SK-N-SH treated with all-trans-retinoic acid at 6 μM for 48 hours (cell line): ENCODE measurements around the gene MXRA8.
A peak's percentile ranks its signal among the peaks of the same experiment; 100 is the strongest.

Source experiments
- ATAC-seq: fragments of 200-7000 bp; cut with Tn5 transposase; 3 replicates; pipeline ENCODE4 v1.9.1; 2020; ENCODE audit warnings: mild to moderate bottlenecking, moderate library complexity
- ARNTL ChIP-seq: fragments of 450-650 bp; formaldehyde crosslinking; IDR thresholded peaks from 2 replicates; pipeline ENCODE4 v1.5.0; 2020; ENCODE audit warnings: low read depth, mild to moderate bottlenecking, moderate library complexity, borderline replicate concordance
- CREB5 ChIP-seq: fragments of 250-450 bp; sonication (Bioruptor Pico); IDR thresholded peaks from 2 replicates; pipeline ENCODE4 v1.5.1; 2020; ENCODE audit warnings: low read depth, mild to moderate bottlenecking, moderate library complexity
- CSDC2 ChIP-seq: fragments of 250-450 bp; sonication (Bioruptor Pico); IDR thresholded peaks from 2 replicates; pipeline ENCODE4 v1.5.0; 2020; ENCODE audit warnings: mild to moderate bottlenecking, moderate library complexity
- CSRNP3 ChIP-seq: fragments of 250-450 bp; sonication (Bioruptor Pico); IDR thresholded peaks from 2 replicates; pipeline ENCODE4 v1.5.1; 2021; ENCODE audit warnings: mild to moderate bottlenecking, moderate library complexity
- ESRRG ChIP-seq: fragments of 250-450 bp; sonication (Bioruptor Pico); IDR thresholded peaks from 2 replicates; pipeline ENCODE4 v1.6.1; 2021; ENCODE audit warnings: mild to moderate bottlenecking
- POU6F1 ChIP-seq: fragments of 250-450 bp; sonication (Bioruptor Pico); IDR thresholded peaks from 2 replicates; pipeline ENCODE4 v1.8.0; 2021; ENCODE audit warnings: low read depth, mild to moderate bottlenecking, moderate library complexity, borderline replicate concordance
- PPARA ChIP-seq: fragments of 250-450 bp; sonication (Bioruptor Pico); IDR thresholded peaks from 2 replicates; pipeline ENCODE4 v1.5.0; 2020; ENCODE audit warnings: mild to moderate bottlenecking, borderline replicate concordance
- RARB ChIP-seq: fragments of 250-450 bp; sonication (Bioruptor Pico); IDR thresholded peaks from 2 replicates; pipeline ENCODE4 v1.8.0; 2021; ENCODE audit warnings: mild to moderate bottlenecking, moderate library complexity
- TCF4 ChIP-seq: fragments of 250-450 bp; sonication (Bioruptor Pico); IDR thresholded peaks from 2 replicates; pipeline ENCODE4 v1.8.0; 2021; ENCODE audit warnings: mild to moderate bottlenecking, moderate library complexity, borderline replicate concordance
- TSHZ2 ChIP-seq: fragments of 250-450 bp; sonication (Bioruptor Pico); IDR thresholded peaks from 2 replicates; pipeline ENCODE4 v1.5.0; 2020; ENCODE audit warnings: mild to moderate bottlenecking, moderate library complexity
- ZFP30 ChIP-seq: fragments of 450-650 bp; formaldehyde crosslinking; IDR thresholded peaks from 2 replicates; pipeline ENCODE4 v1.5.0; 2022; ENCODE audit warnings: mild to moderate bottlenecking, moderate library complexity
- ZNF565 ChIP-seq: fragments of 450-650 bp; formaldehyde crosslinking; conservative IDR thresholded peaks from 2 replicates; pipeline ENCODE4 v1.5.0; 2020; ENCODE audit warnings: low read depth, mild to moderate bottlenecking, moderate library complexity
- ZNF70 ChIP-seq: fragments of 450-650 bp; formaldehyde crosslinking; IDR thresholded peaks from 2 replicates; pipeline ENCODE4 v1.5.0; 2020; ENCODE audit warnings: mild to moderate bottlenecking, moderate library complexity
- ZNF8 ChIP-seq: fragments of 450-650 bp; formaldehyde crosslinking; IDR thresholded peaks from 2 replicates; pipeline ENCODE4 v1.5.0; 2020; ENCODE audit warnings: mild to moderate bottlenecking, moderate library complexity

The MXRA8 gene

GRCh38 chr1:1305300-1306069 lies 52.9 kb downstream of the MXRA8 start (continued):
- no peak for TF ChIP-seq TSHZ2 (CRISPR knock-in tag)
- TF ChIP-seq ZNF8 (CRISPR knock-in tag), result no peak
- no peak for TF ChIP-seq ZNF70 (CRISPR knock-in tag)
- no peak for TF ChIP-seq ZNF565 (CRISPR knock-in tag)
- no peak for TF ChIP-seq PPARA (CRISPR knock-in tag)
- TF ChIP-seq RARB, result no peak
- TF ChIP-seq CSRNP3, result no peak
- TF ChIP-seq ESRRG (CRISPR knock-in tag), result no peak

- 0 out of 2 replicates have a peak, but pooled peaks have one; percentile 17 for TF ChIP-seq ZNF8 (CRISPR knock-in tag)
- 0 out of 2 replicates have a peak, but pooled peaks have one; percentile 56 for TF ChIP-seq ARNTL (CRISPR knock-in tag)
- TF ChIP-seq CSDC2 (CRISPR knock-in tag), result 0 out of 2 replicates have a peak, but pooled peaks have one; percentile 71
- TF ChIP-seq CREB5 (CRISPR knock-in tag), result peak; percentile 75; the same call in 1 of the 2 replicates
- TF ChIP-seq PPARA (CRISPR knock-in tag), result peak; percentile 17; the same call in 1 of the 2 replicates
- TF ChIP-seq TSHZ2 (CRISPR knock-in tag), result peak; percentile 78; the same call in 1 of the 2 replicates
- peak; percentile 23; the same call in 1 of the 2 replicates for TF ChIP-seq TCF4 (CRISPR knock-in tag)
- no peak for TF ChIP-seq ZNF565 (CRISPR knock-in tag)
- no peak for TF ChIP-seq POU6F1 (CRISPR knock-in tag)
- peak; percentile 50 for ATAC-seq
Measured at GRCh38 chr1:1304331-1305299, 53.7 kb downstream of the MXRA8 start.

DNA sequence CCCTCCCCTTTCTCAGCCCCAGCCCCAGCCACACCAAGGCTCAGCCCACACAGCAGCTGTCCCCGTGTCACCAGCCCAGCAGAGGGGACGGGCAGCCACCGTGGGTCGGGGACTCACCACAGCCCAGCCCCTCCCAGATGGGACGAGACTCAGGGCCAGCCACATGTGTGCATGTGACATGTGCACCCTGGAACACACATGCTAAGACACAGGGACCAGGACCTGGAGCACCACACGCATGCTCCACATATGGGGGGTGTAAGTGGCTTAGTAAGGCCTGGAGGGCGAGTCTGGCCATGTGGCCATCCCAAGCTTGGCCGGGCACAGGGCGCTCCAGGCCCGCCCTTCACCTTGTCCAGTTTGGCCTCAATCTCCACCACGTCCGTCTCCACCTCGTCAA lies 54.6 kb downstream of the MXRA8 start:
- no peak for ATAC-seq
- TF ChIP-seq ZNF8 (CRISPR knock-in tag), result no peak
- TF ChIP-seq CSDC2 (CRISPR knock-in tag), result no peak
- TF ChIP-seq ARNTL (CRISPR knock-in tag), result no peak
- no peak for TF ChIP-seq ZFP30
- TF ChIP-seq PPARA (CRISPR knock-in tag), result no peak
- no peak for TF ChIP-seq ZNF565 (CRISPR knock-in tag)
- no peak for TF ChIP-seq ESRRG (CRISPR knock-in tag)
